Measurements from ENCODE around the gene USP32.

- TF ChIP-seq CTCF (IDR thresholded peaks at IDR 0.05) (no peak), EZH2 (IDR thresholded peaks at IDR 0.05; ENCODE audit: borderline replicate concordance, insufficient read depth, low read depth, low read length, poor library complexity, severe bottlenecking) (no peak)
Measured at GRCh38 chr17:60351012-60351695, 40.8 kb downstream of the USP32 start.

All from B cell (primary cell).